Liver (tissue), 9 donors: Measurements from ENCODE around the gene GGCT. TPM values are rescaled to one million over a fixed set of nuclear protein-coding genes. Genes with fewer than 3 reads are reported as not detected.
A peak's percentile ranks its signal among the peaks of the same experiment; 100 is the strongest.

Source experiments
- DNase-seq: peaks from one replicate; pipeline ENCODE4 v3.0.0-alpha.2; 2017; ENCODE audit warnings: low spot score
- H3K27ac ChIP-seq, 2 donors: one replicate each; pipeline ENCODE4 v1.7.0; 2013; ENCODE audit warnings: inconsistent platforms in 2 of 2, low read length in 2 of 2, control low read depth in 1 of 2, low read depth in 1 of 2, mild to moderate bottlenecking in 1 of 2
- H3K27me3 ChIP-seq, 4 donors: one replicate each; pipeline versions ENCODE4 v1.6.1 to v1.7.0; 2013; ENCODE audit warnings: low read length in 3 of 4, inconsistent platforms in 1 of 4, mild to moderate bottlenecking in 1 of 4, moderate library complexity in 1 of 4; ENCODE audit not compliant: control insufficient read depth in 4 of 4, insufficient read depth in 4 of 4
- H3K36me3 ChIP-seq, 4 donors: one replicate each; pipeline versions ENCODE4 v1.6.1 to v1.7.0; 2013; ENCODE audit warnings: low read length in 3 of 4, mild to moderate bottlenecking in 3 of 4, low read depth in 1 of 4, moderate library complexity in 1 of 4; ENCODE audit not compliant: control insufficient read depth in 4 of 4, insufficient read depth in 3 of 4
- H3K4me1 ChIP-seq, 4 donors: one replicate each; pipeline versions ENCODE4 v1.6.1 to v1.7.0; 2013; ENCODE audit warnings: low read length in 3 of 4, mild to moderate bottlenecking in 3 of 4, moderate library complexity in 1 of 4; ENCODE audit not compliant: control insufficient read depth in 4 of 4, insufficient read depth in 4 of 4
- H3K4me3 ChIP-seq, 3 donors: one replicate each; pipeline versions ENCODE4 v1.6.1 to v1.7.0; 2013; ENCODE audit warnings: low read length in 3 of 3, control low read depth in 1 of 3, low read depth in 1 of 3, mild to moderate bottlenecking in 1 of 3
- H3K9ac ChIP-seq, 2 donors: one replicate each; pipeline ENCODE4 v1.7.0; 2013; ENCODE audit warnings: low read length in 2 of 2, mild to moderate bottlenecking in 2 of 2, moderate library complexity in 2 of 2, control low read depth in 1 of 2, low read depth in 1 of 2
- H3K9me3 ChIP-seq, 4 donors: one replicate each; pipeline versions ENCODE4 v1.6.1 to v1.7.0; 2013; ENCODE audit warnings: low read length in 3 of 4; ENCODE audit not compliant: control insufficient read depth in 4 of 4
- EGR1 ChIP-seq, 2 donors: IDR thresholded peaks; 2 replicates each; pipeline ENCODE4 v1.6.1; 2016 to 2018; ENCODE audit warnings: antibody characterized with exemption in 2 of 2, low read depth in 2 of 2
- GABPA ChIP-seq, 2 donors: IDR thresholded peaks in 1 of 2; conservative IDR thresholded peaks in 1 of 2; 2 replicates each; pipeline ENCODE4 v1.6.1; 2016; ENCODE audit warnings: antibody characterized with exemption in 2 of 2, mild to moderate bottlenecking in 1 of 2, moderate library complexity in 1 of 2
- HNF4A ChIP-seq, 2 donors: conservative IDR thresholded peaks; 2 replicates each; pipeline ENCODE4 v1.6.1; 2016; ENCODE audit warnings: antibody characterized with exemption in 2 of 2, mild to moderate bottlenecking in 2 of 2
- HNF4G ChIP-seq: IDR thresholded peaks from 2 replicates; pipeline ENCODE4 v1.6.1; 2016; ENCODE audit warnings: antibody characterized with exemption
- JUND ChIP-seq, 2 donors: IDR thresholded peaks; 2 replicates each; pipeline ENCODE4 v1.6.1; 2016; ENCODE audit warnings: antibody characterized with exemption in 2 of 2
- RXRA ChIP-seq, 2 donors: IDR thresholded peaks; 2 replicates each; pipeline ENCODE4 v1.6.1; 2017 to 2018; ENCODE audit warnings: antibody characterized with exemption in 2 of 2, mild to moderate bottlenecking in 1 of 2
- SP1 ChIP-seq: IDR thresholded peaks from 2 replicates; pipeline ENCODE4 v1.6.1; 2018; ENCODE audit warnings: antibody characterized with exemption, mild to moderate bottlenecking
- TAF1 ChIP-seq: conservative IDR thresholded peaks from 2 replicates; pipeline ENCODE4 v1.6.1; 2016; ENCODE audit warnings: antibody characterized with exemption, mild to moderate bottlenecking
- WGBS: extraction: QIAGEN DNeasy Blood & Tissue Kit; methylation state at CpG from one replicate; pipeline ENCODE4 v1.1.7; 2013; 5-methylcytosine and 5-hydroxymethylcytosine counted together
- polyA plus RNA-seq, 2 donors: library from polyadenylated mRNA; stranded (reverse) in 1 of 2; unstranded in 1 of 2; fragments of 200-250 nt in 1 of 2; fragments of >200 nt in 1 of 2; fragmentation: Nextera tagmentation in 1 of 2; extraction: Ambion mirVana in 1 of 2; gene quantifications; one replicate each; pipeline versions ENCODE4 v1.2.1 to v1.2.3, GENCODE V29; 2013 to 2015
- total RNA-seq, 2 donors: library from RNA; depleted of rRNA; stranded (reverse); fragments of >200 nt; gene quantifications; one replicate each; pipeline ENCODE4 v1.2.3, GENCODE V29; 2014
- TF ChIP-seq, protein P1 (sequence below): IDR thresholded peaks from 2 replicates; pipeline ENCODE4 v1.6.1; 2016; ENCODE audit warnings: antibody characterized with exemption
- TF ChIP-seq, protein P2 (sequence below): IDR thresholded peaks from 2 replicates; pipeline ENCODE4 v1.6.1; 2016; ENCODE audit warnings: antibody characterized with exemption
- TF ChIP-seq, protein P3 (sequence below): IDR thresholded peaks from 2 replicates; pipeline ENCODE4 v1.6.1; 2016; ENCODE audit warnings: antibody characterized with exemption
- TF ChIP-seq, protein P4 (sequence below): IDR thresholded peaks from 2 replicates; pipeline ENCODE4 v1.6.1; 2016; ENCODE audit warnings: antibody characterized with exemption, mild to moderate bottlenecking
- donor health status: healthy.
- donor health status: healthy.
- donor health status: healthy.
- donor health status: healthy.
- donor health status: healthy.

GGCT gene
- total and polyA plus RNA-seq, 4 donors = 11.0 to 22.5 (median 21.3) TPM

DNA sequence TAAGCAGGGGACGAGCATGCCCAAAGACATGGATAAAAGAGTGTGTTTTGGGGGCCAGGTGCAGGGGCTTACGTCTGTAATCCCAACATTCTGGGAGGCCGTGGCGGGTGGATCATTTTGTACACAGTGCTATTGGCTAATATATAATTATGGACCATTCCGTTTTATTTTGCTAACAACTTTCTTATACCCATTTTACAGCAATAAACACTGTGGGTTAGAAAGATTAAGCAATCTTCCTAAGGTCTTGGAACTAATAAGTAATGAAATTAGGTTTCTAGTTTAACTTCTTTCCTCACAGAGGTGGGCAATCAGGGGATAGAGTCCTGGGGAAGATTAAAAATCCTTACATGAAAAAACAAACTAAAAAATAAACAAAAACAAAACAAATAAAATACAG is 3.4 kb downstream of the GGCT start:
- Histone ChIP-seq H3K27ac (no peak overlapping the region), H3K9ac (no peak overlapping the region), H3K4me3 (no peak overlapping the region), H3K4me1 (peaks cover 3 to 12% (median 9%) of the 10 kb centered on the region in 4 donors), H3K36me3 (peaks cover 0 to 10% (median 1%) of the 10 kb centered on the region in 4 donors), H3K27me3 (no peaks in the 10 kb centered on the region), H3K9me3 (no peaks in the 10 kb centered on the region)
- no peak for DNase-seq
- TF ChIP-seq, protein P1, sequence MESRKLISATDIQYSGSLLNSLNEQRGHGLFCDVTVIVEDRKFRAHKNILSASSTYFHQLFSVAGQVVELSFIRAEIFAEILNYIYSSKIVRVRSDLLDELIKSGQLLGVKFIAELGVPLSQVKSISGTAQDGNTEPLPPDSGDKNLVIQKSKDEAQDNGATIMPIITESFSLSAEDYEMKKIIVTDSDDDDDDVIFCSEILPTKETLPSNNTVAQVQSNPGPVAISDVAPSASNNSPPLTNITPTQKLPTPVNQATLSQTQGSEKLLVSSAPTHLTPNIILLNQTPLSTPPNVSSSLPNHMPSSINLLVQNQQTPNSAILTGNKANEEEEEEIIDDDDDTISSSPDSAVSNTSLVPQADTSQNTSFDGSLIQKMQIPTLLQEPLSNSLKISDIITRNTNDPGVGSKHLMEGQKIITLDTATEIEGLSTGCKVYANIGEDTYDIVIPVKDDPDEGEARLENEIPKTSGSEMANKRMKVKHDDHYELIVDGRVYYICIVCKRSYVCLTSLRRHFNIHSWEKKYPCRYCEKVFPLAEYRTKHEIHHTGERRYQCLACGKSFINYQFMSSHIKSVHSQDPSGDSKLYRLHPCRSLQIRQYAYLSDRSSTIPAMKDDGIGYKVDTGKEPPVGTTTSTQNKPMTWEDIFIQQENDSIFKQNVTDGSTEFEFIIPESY = no peak
- TF ChIP-seq GABPA (IDR thresholded peaks at IDR 0.05 in 1 of 2, conservative IDR thresholded peaks at IDR 0.05 in 1 of 2) (no peak), TAF1 (no peak)
- whole genome bisulfite sequencing = 97% methylated on average over 5 of the region's 5 CpGs

DNA sequence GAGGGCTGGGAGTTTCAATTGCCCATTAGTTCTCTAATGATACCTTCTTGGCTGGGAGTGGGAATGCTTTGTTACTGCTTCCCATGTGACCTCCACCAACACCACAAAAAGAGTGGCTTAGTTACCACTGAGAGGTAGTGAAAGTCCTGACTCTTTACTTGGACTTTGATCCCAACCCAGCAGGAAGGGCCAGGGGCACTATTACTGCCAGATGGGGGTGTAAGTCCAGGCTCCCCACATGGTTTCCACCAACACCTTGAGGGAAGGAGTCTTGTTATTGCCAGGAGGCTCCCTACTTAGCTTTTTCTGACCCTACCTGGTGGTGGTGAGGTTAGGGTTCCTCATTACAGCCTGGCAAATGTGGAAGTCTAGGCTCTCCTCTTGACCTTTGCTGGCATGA is 11.4 kb downstream of the GGCT start:
- no peak for DNase-seq
- Histone ChIP-seq H3K9me3 (no peaks in the 10 kb centered on the region), H3K27me3 (no peaks in the 10 kb centered on the region), H3K4me1 (no peaks in the 10 kb centered on the region), H3K36me3 (peaks cover 0 to 10% (median 1%) of the 10 kb centered on the region in 4 donors), H3K4me3 (no peak overlapping the region), H3K9ac (no peak overlapping the region), H3K27ac (no peak overlapping the region)
- no peak for TF ChIP-seq RXRA (IDR thresholded peaks at IDR 0.05)
- TF ChIP-seq EGR1 (IDR thresholded peaks at IDR 0.05; ENCODE audit: low read depth in 2 of 2) = no peak
- TF ChIP-seq TAF1 = no peak
- TF ChIP-seq SP1 = peak; percentile 49
- TF ChIP-seq, protein P1 = no peak
- no peak for TF ChIP-seq GABPA (IDR thresholded peaks at IDR 0.05 in 1 of 2, conservative IDR thresholded peaks at IDR 0.05 in 1 of 2)
- TF ChIP-seq HNF4A (conservative IDR thresholded peaks at IDR 0.05) = peak; percentile 35 to 57

DNA sequence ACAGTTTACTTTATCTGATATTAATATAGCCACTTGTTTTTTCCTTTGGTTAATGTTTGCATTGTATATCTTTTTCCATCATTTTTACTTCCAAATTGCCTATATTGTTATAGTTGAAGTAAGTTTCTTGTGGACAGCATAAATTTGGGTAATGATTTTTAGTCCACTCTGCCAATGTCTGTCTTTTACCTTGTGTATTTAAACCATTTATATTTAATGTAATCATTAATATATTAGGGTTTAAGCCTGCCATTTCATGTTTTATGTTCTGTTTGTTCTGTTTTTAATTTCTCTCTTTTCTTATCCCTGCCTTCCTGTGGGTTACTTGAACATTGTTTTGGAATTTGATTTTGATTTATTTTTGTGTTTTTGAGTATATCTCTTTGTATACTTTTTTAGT is 13.2 kb downstream of the GGCT start:
- Histone ChIP-seq H3K4me3 (no peak overlapping the region), H3K27me3 (no peaks in the 10 kb centered on the region), H3K36me3 (peaks cover 0 to 2% (median 0%) of the 10 kb centered on the region in 4 donors), H3K9ac (no peak overlapping the region), H3K4me1 (no peaks in the 10 kb centered on the region), H3K9me3 (no peaks in the 10 kb centered on the region), H3K27ac (no peak overlapping the region)
- TF ChIP-seq TAF1 (no peak), HNF4G (no peak), HNF4A (conservative IDR thresholded peaks at IDR 0.05) (no peak), JUND (IDR thresholded peaks at IDR 0.05) (no peak), GABPA (IDR thresholded peaks at IDR 0.05 in 1 of 2, conservative IDR thresholded peaks at IDR 0.05 in 1 of 2) (no peak), SP1 (no peak), RXRA (IDR thresholded peaks at IDR 0.05) (no peak), EGR1 (IDR thresholded peaks at IDR 0.05; ENCODE audit: low read depth in 2 of 2) (no peak)
- TF ChIP-seq, protein P1 = no peak
- TF ChIP-seq, protein P2, sequence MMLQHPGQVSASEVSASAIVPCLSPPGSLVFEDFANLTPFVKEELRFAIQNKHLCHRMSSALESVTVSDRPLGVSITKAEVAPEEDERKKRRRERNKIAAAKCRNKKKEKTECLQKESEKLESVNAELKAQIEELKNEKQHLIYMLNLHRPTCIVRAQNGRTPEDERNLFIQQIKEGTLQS = no peak
- TF ChIP-seq, protein P3, sequence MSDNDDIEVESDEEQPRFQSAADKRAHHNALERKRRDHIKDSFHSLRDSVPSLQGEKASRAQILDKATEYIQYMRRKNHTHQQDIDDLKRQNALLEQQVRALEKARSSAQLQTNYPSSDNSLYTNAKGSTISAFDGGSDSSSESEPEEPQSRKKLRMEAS = no peak
- TF ChIP-seq, protein P4, sequence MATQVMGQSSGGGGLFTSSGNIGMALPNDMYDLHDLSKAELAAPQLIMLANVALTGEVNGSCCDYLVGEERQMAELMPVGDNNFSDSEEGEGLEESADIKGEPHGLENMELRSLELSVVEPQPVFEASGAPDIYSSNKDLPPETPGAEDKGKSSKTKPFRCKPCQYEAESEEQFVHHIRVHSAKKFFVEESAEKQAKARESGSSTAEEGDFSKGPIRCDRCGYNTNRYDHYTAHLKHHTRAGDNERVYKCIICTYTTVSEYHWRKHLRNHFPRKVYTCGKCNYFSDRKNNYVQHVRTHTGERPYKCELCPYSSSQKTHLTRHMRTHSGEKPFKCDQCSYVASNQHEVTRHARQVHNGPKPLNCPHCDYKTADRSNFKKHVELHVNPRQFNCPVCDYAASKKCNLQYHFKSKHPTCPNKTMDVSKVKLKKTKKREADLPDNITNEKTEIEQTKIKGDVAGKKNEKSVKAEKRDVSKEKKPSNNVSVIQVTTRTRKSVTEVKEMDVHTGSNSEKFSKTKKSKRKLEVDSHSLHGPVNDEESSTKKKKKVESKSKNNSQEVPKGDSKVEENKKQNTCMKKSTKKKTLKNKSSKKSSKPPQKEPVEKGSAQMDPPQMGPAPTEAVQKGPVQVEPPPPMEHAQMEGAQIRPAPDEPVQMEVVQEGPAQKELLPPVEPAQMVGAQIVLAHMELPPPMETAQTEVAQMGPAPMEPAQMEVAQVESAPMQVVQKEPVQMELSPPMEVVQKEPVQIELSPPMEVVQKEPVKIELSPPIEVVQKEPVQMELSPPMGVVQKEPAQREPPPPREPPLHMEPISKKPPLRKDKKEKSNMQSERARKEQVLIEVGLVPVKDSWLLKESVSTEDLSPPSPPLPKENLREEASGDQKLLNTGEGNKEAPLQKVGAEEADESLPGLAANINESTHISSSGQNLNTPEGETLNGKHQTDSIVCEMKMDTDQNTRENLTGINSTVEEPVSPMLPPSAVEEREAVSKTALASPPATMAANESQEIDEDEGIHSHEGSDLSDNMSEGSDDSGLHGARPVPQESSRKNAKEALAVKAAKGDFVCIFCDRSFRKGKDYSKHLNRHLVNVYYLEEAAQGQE = no peak
- no peak for DNase-seq
